Skeletal muscle satellite cell (primary cell): ENCODE measurements around the gene MCOLN1.

Experiments used
- H3K27me3 ChIP-seq: 2 replicates; pipeline ENCODE4 v1.7.0; 2013; ENCODE audit warnings: low read length; ENCODE audit not compliant: control insufficient read depth, insufficient read depth
- H3K36me3 ChIP-seq: 2 replicates; pipeline ENCODE4 v1.7.0; 2013; ENCODE audit warnings: mild to moderate bottlenecking, control low read depth, low read length; ENCODE audit not compliant: insufficient read depth
- H3K4me1 ChIP-seq: 2 replicates; pipeline ENCODE4 v1.7.0; 2013; ENCODE audit warnings: low read length; ENCODE audit not compliant: control insufficient read depth, insufficient read depth
- H3K4me2 ChIP-seq: 2 replicates; pipeline ENCODE4 v1.7.0; 2013; ENCODE audit warnings: mild to moderate bottlenecking, low read length
- H3K4me3 ChIP-seq: 2 replicates; pipeline ENCODE4 v1.7.0; 2013; ENCODE audit warnings: low read length
- H3K9ac ChIP-seq: 2 replicates; pipeline ENCODE4 v1.7.0; 2013; ENCODE audit warnings: mild to moderate bottlenecking, low read depth, low read length, moderate library complexity
- H3K9me3 ChIP-seq: replicated peaks from 2 replicates; pipeline ENCODE4 v1.7.0; 2013; ENCODE audit warnings: mild to moderate bottlenecking, control low read depth, low read length

The MCOLN1 gene

DNA sequence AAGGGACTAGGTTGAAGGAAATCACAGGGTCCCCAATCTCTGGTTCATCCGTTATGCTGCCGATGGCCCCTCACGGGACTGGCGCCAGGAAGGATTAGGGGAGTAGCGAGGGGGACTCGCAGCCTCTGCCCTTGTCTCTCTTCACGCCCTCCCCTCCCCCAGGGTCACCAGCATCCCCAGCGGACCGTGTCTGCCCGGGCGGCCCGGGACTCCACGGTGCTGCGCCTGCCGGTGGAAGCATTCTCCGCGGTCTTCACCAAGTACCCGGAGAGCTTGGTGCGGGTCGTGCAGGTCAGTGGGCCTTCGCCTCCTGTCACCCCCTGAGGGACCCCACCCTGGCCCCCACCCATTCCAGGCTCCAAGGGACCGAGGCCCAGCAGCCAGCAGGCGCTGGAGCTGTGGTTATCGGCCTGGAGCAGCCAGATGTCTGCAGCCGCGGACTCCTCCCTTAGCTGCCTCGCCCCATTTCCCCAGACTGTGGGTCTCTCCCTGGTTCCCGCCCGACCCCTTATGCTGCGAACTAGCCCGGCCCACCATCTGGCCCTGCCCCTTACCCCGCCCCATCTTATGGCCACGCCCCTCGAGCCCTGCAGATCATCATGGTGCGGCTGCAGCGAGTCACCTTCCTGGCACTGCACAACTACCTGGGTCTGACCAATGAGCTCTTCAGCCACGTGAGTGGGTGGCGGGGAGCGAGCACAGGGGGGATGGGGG is 18.5 kb downstream of the MCOLN1 start:
- H3K4me2 ChIP-seq = no peak overlapping the region
- no peaks in the 10 kb centered on the region for H3K9me3 ChIP-seq
- no peaks in the 10 kb centered on the region for H3K27me3 ChIP-seq
- peaks cover 5% of the 10 kb centered on the region for H3K4me1 ChIP-seq
- no peak overlapping the region for H3K4me3 ChIP-seq
- peaks cover 17% of the 10 kb centered on the region for H3K36me3 ChIP-seq
- no peak overlapping the region for H3K9ac ChIP-seq

DNA sequence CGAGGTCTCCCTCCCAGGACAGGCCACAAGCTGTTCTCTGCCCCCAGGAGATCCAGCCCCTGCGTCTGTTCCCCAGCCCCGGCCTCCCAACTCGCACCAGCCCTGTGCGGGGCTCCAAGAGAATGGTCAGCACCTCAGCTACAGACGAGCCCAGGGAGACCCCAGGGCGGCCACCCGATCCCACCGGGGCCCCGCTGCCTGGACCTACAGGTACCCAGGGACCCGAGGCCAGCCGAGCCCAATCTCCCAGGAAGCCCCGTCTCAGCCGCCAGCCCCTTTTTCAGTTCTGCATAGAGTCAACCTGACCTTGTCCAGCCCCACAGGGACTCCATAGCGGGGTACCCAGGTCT is 19.0 kb downstream of the MCOLN1 start:
- H3K36me3 ChIP-seq = peaks cover 17% of the 10 kb centered on the region
- no peaks in the 10 kb centered on the region for H3K9me3 ChIP-seq
- H3K4me3 ChIP-seq = no peak overlapping the region
- H3K27me3 ChIP-seq = no peaks in the 10 kb centered on the region
- peaks cover under 1% of the 10 kb centered on the region for H3K4me1 ChIP-seq
- H3K4me2 ChIP-seq = no peak overlapping the region
- H3K9ac ChIP-seq = no peak overlapping the region

DNA sequence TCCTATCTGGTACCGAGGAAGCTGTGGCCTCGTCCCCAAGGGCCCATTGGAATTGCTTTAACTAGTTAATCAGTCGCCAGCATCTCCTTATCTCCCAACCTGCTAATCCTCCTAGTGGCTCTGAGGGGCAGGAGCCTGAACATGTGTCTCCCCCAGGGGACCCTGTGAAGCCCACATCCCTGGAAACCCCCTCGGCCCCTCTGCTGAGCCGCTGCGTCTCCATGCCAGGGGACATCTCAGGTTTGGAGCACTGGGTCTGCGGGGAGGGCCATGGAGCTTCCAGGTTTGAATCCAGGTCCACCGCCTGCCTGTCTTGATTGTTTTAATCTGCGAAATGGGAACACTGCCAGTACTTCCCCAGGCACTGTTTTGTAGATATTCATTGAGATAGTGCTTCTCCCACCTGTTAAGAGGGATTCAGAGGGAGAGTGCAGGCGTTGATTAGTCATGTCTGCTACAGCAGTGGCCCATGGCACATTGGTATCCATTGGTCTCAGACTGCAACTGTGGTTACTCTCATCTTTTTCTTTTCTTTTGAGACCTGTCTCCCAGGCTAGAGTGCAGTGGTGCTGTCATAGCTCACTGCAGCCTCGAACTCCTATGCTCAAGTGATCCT is 19.5 kb downstream of the MCOLN1 start:
- no peak overlapping the region for H3K9ac ChIP-seq
- H3K9me3 ChIP-seq = no peaks in the 10 kb centered on the region
- H3K4me3 ChIP-seq = no peak overlapping the region
- H3K27me3 ChIP-seq = no peaks in the 10 kb centered on the region
- no peaks in the 10 kb centered on the region for H3K4me1 ChIP-seq
- H3K36me3 ChIP-seq = peaks cover 17% of the 10 kb centered on the region
- no peak overlapping the region for H3K4me2 ChIP-seq

DNA sequence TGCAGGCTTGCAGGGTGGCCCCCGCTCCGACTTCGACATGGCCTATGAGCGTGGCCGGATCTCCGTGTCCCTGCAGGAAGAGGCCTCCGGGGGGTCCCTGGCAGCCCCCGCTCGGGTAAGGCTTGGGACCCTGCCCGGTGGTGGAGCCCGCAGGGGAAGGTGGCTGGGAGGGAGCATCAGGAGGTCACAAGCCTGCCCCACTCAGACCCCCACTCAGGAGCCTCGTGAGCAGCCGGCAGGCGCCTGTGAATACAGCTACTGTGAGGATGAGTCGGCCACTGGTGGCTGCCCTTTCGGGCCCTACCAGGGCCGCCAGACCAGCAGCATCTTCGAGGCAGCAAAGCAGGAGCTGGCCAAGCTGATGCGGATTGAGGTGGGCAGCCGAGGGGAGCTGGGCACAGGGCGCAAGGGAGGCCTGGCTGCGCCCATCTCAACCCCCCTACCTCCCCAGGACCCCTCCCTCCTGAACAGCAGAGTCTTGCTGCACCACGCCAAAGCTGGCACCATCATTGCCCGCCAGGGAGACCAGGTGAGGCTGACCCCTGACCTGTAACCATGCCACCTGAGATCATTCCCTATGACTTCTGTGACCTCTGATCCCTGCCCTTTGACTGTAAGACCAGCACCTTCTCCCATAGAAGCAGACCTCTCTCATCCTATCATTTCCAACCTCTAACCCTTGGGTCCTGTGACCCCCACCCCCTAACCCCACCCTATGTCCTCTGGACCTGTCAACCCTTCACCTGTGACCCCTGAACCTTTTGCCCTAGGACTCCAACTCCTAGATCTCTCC is 20.3 kb downstream of the MCOLN1 start:
- no peak overlapping the region for H3K9ac ChIP-seq
- H3K4me1 ChIP-seq = no peaks in the 10 kb centered on the region
- no peaks in the 10 kb centered on the region for H3K9me3 ChIP-seq
- no peak overlapping the region for H3K4me3 ChIP-seq
- no peaks in the 10 kb centered on the region for H3K27me3 ChIP-seq
- peaks cover 17% of the 10 kb centered on the region for H3K36me3 ChIP-seq
- no peak overlapping the region for H3K4me2 ChIP-seq

DNA sequence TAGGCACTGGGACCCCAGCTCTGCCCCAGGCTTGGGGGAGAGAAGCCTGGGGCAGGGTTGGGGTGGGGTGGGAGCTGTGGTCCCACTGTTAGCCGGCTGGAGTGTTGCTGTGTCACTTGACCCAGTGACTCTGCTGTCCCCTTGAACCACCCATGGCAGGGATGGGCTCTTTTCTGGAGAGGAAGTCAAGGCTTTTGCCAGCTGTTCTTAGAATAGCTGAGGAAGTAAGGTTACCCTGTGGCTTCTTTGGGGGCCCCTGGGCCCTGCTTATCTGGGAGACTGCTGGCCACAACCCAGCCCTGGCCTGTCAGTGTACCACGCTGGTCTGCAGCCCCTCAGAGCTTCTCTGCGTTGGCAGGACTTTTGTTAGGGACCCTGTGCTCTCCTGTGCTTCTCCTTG is 22.2 kb downstream of the MCOLN1 start:
- Histone ChIP-seq H3K4me1 (no peaks in the 10 kb centered on the region), H3K9ac (no peak overlapping the region), H3K27me3 (no peaks in the 10 kb centered on the region), H3K9me3 (no peaks in the 10 kb centered on the region), H3K4me3 (no peak overlapping the region), H3K4me2 (no peak overlapping the region), H3K36me3 (peaks cover 17% of the 10 kb centered on the region)

DNA sequence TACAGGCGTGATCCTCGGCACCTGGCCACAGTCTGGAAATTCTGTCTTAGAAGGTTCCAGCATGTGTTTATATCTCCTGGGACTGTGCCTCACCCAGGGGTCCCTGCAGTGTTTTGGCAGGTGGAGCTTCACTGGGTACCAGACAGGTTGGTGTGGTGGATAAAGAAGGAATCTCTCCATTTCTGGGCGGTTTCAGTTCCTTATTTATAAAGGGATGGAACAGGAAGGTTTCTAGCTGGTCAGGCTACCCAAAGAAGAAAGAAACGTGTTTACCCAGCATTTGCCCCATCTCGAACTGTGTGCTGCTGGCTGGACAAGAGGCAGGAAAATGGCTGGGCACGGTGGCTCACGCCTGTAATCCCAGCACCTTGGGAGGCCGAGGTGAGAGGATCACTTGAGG is 22.9 kb downstream of the MCOLN1 start:
- H3K27me3 ChIP-seq = no peaks in the 10 kb centered on the region
- H3K36me3 ChIP-seq = peaks cover 16% of the 10 kb centered on the region
- no peak overlapping the region for H3K4me3 ChIP-seq
- H3K4me2 ChIP-seq = no peak overlapping the region
- H3K9me3 ChIP-seq = no peaks in the 10 kb centered on the region
- H3K9ac ChIP-seq = no peak overlapping the region
- H3K4me1 ChIP-seq = no peaks in the 10 kb centered on the region

DNA sequence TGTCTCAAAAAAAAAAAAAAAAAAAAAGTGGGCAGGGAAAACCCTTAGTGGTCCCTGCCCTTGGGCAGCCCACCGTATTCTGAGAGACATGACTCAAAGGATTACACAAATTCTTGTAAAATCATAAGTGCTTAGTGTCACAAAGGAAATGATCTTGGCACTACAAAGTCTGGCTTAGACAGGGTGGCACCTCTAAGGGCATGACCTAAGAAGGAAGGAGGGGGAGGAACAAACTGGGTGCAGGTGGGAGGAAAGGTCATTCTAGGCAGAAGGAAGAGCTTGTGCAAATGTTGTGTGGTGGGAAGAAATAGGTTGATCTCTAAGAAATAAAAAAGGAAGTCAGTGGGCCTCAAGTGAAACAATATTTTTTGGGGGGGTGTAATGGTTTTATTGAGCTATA is 23.5 kb downstream of the MCOLN1 start:
- H3K4me2 ChIP-seq = no peak overlapping the region
- peaks cover 18% of the 10 kb centered on the region for H3K36me3 ChIP-seq
- no peak overlapping the region for H3K4me3 ChIP-seq

DNA sequence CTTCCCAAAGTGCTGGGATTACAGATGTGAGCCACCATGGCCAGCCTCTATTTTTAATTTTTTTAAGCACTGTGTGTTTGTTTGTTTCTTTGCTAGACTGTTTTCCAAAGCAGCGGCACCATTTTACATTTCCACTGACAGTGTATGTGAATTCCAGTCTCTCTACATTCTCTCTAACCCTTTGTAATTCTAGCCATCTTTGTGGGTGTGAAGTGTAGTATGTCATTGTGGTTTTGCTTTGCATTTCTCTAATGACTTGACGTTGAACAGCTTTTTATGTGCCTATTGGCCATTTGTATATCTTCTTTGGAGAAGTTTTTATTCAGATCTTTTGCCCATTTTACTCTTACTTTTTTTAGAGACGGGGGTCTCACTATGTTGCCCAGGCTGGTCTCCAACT is 24.7 kb downstream of the MCOLN1 start:
- Histone ChIP-seq H3K9me3 (no peaks in the 10 kb centered on the region), H3K4me1 (no peaks in the 10 kb centered on the region), H3K27me3 (no peaks in the 10 kb centered on the region), H3K4me3 (no peak overlapping the region), H3K36me3 (peaks cover 16% of the 10 kb centered on the region), H3K4me2 (no peak overlapping the region), H3K9ac (no peak overlapping the region)

More for the DNA sequence above, 23.5 kb downstream of the MCOLN1 start:
- no peaks in the 10 kb centered on the region for H3K4me1 ChIP-seq
- H3K27me3 ChIP-seq = no peaks in the 10 kb centered on the region
- no peaks in the 10 kb centered on the region for H3K9me3 ChIP-seq
- no peak overlapping the region for H3K9ac ChIP-seq

DNA sequence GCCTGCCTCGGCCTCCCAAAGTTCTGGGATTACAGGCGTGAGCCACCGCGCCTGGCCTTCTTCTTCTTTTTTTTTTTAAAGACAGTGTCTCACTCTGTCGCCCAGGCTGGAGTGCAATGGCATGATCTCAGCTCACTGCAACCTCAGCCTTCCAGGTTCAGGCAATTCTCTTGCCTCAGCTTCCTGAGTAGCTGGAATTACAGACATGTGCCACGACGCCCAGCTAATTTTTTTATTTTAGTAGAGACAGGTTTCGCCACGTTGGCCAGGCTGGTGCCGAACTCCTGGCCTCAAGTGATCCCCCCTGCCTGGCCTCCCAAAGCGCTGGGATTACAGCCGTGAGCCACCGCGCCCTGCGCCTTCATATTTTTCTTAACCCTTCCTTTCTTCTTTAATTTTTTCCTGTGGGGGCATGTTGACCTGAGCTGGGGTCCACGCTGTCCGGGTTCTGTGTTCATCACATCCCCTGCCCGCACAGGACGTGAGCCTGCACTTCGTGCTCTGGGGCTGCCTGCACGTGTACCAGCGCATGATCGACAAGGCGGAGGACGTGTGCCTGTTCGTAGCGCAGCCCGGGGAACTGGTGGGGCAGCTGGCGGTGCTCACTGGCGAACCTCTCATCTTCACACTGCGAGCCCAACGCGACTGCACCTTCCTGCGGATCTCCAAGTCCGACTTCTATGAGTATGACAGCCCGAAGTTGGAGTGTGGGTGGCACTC is 27.2 kb downstream of the MCOLN1 start:
- H3K9ac ChIP-seq = no peak overlapping the region

DNA sequence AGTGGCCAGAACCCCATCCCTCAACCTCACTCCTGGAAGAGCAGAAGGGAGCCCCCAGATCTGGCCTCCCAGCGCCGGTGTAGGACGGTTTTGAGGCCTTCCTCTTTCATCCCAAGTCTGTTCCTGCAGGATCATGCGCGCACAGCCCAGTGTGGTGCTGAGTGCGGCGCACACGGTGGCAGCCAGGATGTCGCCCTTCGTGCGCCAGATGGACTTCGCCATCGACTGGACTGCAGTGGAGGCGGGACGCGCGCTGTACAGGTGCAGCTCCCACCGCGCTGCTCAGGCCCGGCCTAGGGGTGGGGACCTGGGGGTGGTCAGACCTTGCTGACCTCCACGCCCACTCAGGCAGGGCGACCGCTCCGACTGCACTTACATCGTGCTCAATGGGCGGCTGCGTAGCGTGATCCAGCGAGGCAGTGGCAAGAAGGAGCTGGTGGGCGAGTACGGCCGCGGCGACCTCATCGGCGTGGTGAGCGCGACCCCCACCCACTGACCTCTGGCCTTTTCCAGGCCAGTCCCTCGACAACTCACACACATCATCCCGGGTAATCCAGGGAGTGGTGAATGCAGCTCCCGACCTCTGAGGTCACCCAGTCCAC is 27.8 kb downstream of the MCOLN1 start:
- Histone ChIP-seq H3K4me1 (no peaks in the 10 kb centered on the region), H3K27me3 (no peaks in the 10 kb centered on the region), H3K4me3 (no peak overlapping the region), H3K4me2 (no peak overlapping the region), H3K36me3 (peaks cover 20% of the 10 kb centered on the region), H3K9ac (no peak overlapping the region), H3K9me3 (no peaks in the 10 kb centered on the region)

More for the DNA sequence above, 27.2 kb downstream of the MCOLN1 start:
- H3K4me2 ChIP-seq = no peak overlapping the region
- H3K4me3 ChIP-seq = no peak overlapping the region
- H3K36me3 ChIP-seq = peaks cover 16% of the 10 kb centered on the region
- H3K9me3 ChIP-seq = no peaks in the 10 kb centered on the region
- H3K4me1 ChIP-seq = no peaks in the 10 kb centered on the region
- H3K27me3 ChIP-seq = no peaks in the 10 kb centered on the region
